NCI-H748 treated with DMSO at 0.1 percent for 48 hours (cell line): Measurements from ENCODE around the gene LRP5.
"Not testable (repeated sequence)": the region's sequence is repeated elsewhere in the genome, so short reads cannot be mapped to it uniquely, and the experiment has no call there.

ENCODE experiments used
- DNase-seq: peaks from one replicate; lab custom pipeline; 2025; lab: John Stamatoyannopoulos, UW

The LRP5 gene

GRCh38 chr11:68282141-68282860 is 30.1 kb upstream of the LRP5 start:
- DNase-seq, result no peak

- no peak for DNase-seq
Observed at GRCh38 chr11:68282861-68283230, 29.5 kb upstream of the LRP5 start.

GRCh38 chr11:68284588-68284987 is 27.8 kb upstream of the LRP5 start:
- not testable (repeated sequence) for DNase-seq

GRCh38 chr11:68287419-68287818 is 25.0 kb upstream of the LRP5 start:
- no peak for DNase-seq

- DNase-seq, result no peak
Observed at GRCh38 chr11:68289456-68289855, 22.9 kb upstream of the LRP5 start.

GRCh38 chr11:68293708-68294107 is 18.7 kb upstream of the LRP5 start:
- no peak for DNase-seq

GRCh38 chr11:68295271-68295670 is 17.1 kb upstream of the LRP5 start:
- no peak for DNase-seq

- DNase-seq, result no peak
Observed at GRCh38 chr11:68295940-68296339, 16.5 kb upstream of the LRP5 start.

- DNase-seq, result no peak
Observed at GRCh38 chr11:68296344-68297051, 15.9 kb upstream of the LRP5 start.

- no peak for DNase-seq
Observed at GRCh38 chr11:68297052-68297378, 15.4 kb upstream of the LRP5 start.

GRCh38 chr11:68297494-68297811 is 14.9 kb upstream of the LRP5 start:
- no peak for DNase-seq

GRCh38 chr11:68297812-68298658 is 14.4 kb upstream of the LRP5 start:
- peak; percentile 17 for DNase-seq

- DNase-seq, result no peak
Observed at GRCh38 chr11:68298659-68299516, 13.5 kb upstream of the LRP5 start.

GRCh38 chr11:68299517-68299879 is 12.9 kb upstream of the LRP5 start:
- DNase-seq, result not testable (repeated sequence)

GRCh38 chr11:68300076-68300830 is 12.1 kb upstream of the LRP5 start:
- DNase-seq, result no peak

- no peak for DNase-seq
Observed at GRCh38 chr11:68302256-68302655, 10.1 kb upstream of the LRP5 start.

- DNase-seq, result no peak
Observed at GRCh38 chr11:68302670-68303069, 9.7 kb upstream of the LRP5 start.

GRCh38 chr11:68303083-68303482 is 9.3 kb upstream of the LRP5 start:
- no peak for DNase-seq

- DNase-seq, result no peak
Observed at GRCh38 chr11:68303982-68304780, 8.2 kb upstream of the LRP5 start.

- DNase-seq, result no peak
Observed at GRCh38 chr11:68306636-68307035, 5.8 kb upstream of the LRP5 start.

GRCh38 chr11:68308068-68308467 is 4.3 kb upstream of the LRP5 start:
- DNase-seq, result no peak
